ENCODE data around the gene PTBP3. TPM values are rescaled to one million over a fixed set of nuclear protein-coding genes. Genes with fewer than 3 reads are reported as not detected.
A peak's percentile ranks its signal among the peaks of the same experiment; 100 is the strongest.
"Not testable (repeated sequence)": the region's sequence is repeated elsewhere in the genome, so short reads cannot be mapped to it uniquely, and the experiment has no call there.

PTBP3 gene
- total RNA-seq, 1 donor from 2014 or later = 12.7 TPM

- Histone ChIP-seq H3K27me3 (ENCODE audit: low read depth) (no peaks in the 10 kb centered on the region), H3K27ac (replicated peaks) (no peak overlapping the region), H3K9me3 (replicated peaks) (peaks cover 15% of the 10 kb centered on the region), H3K36me3 (no peaks in the 10 kb centered on the region), H3K4me3 (no peak overlapping the region), H3K4me1 (no peaks in the 10 kb centered on the region)
- DNase-seq = no peak
- intact Hi-C loops (cut with micrococcal nuclease) = no loop called here
- no peak for TF ChIP-seq CTCF (IDR thresholded peaks at IDR 0.05; ENCODE audit: borderline replicate concordance)
Measured at GRCh38 chr9:112371060-112371459, 37.6 kb upstream of the PTBP3 start.

- H3K36me3 ChIP-seq = no peaks in the 10 kb centered on the region
- H3K4me3 ChIP-seq = no peak overlapping the region
- H3K4me1 ChIP-seq = no peaks in the 10 kb centered on the region
- H3K9me3 ChIP-seq (replicated peaks) = peaks cover 15% of the 10 kb centered on the region
- H3K27ac ChIP-seq (replicated peaks) = no peak overlapping the region
- no peaks in the 10 kb centered on the region for H3K27me3 ChIP-seq (ENCODE audit: low read depth)
- no peak for DNase-seq
- intact Hi-C loops (cut with micrococcal nuclease) = no loop called here
- TF ChIP-seq CTCF (IDR thresholded peaks at IDR 0.05; ENCODE audit: borderline replicate concordance) = no peak
Measured at GRCh38 chr9:112369817-112370216, 36.4 kb upstream of the PTBP3 start.

- Histone ChIP-seq H3K4me3 (no peak overlapping the region), H3K27me3 (ENCODE audit: low read depth) (no peaks in the 10 kb centered on the region), H3K9me3 (replicated peaks) (peaks cover 15% of the 10 kb centered on the region), H3K36me3 (no peaks in the 10 kb centered on the region), H3K27ac (replicated peaks) (no peak overlapping the region), H3K4me1 (no peaks in the 10 kb centered on the region)
- intact Hi-C loops (cut with micrococcal nuclease) = no loop called here
- TF ChIP-seq CTCF (IDR thresholded peaks at IDR 0.05; ENCODE audit: borderline replicate concordance) = no peak
- DNase-seq = no peak
Measured at GRCh38 chr9:112367465-112367864, 34.0 kb upstream of the PTBP3 start.

- H3K4me3 ChIP-seq = no peak overlapping the region
- peak; percentile 32 for TF ChIP-seq CTCF (IDR thresholded peaks at IDR 0.05; ENCODE audit: borderline replicate concordance)
- intact Hi-C loops (cut with micrococcal nuclease) = no loop called here
- H3K36me3 ChIP-seq = no peaks in the 10 kb centered on the region
- DNase-seq = no peak
- no peaks in the 10 kb centered on the region for H3K4me1 ChIP-seq
- H3K9me3 ChIP-seq (replicated peaks) = peaks cover 15% of the 10 kb centered on the region
- no peak overlapping the region for H3K27ac ChIP-seq (replicated peaks)
- H3K27me3 ChIP-seq (ENCODE audit: low read depth) = no peaks in the 10 kb centered on the region
Measured at GRCh38 chr9:112366591-112366990, 33.2 kb upstream of the PTBP3 start.

GRCh38 chr9:112365257-112365656 lies 31.8 kb upstream of the PTBP3 start:
- H3K27me3 ChIP-seq (ENCODE audit: low read depth); H3K4me1 ChIP-seq; intact Hi-C loops (cut with micrococcal nuclease); H3K36me3 ChIP-seq; DNase-seq; H3K27ac ChIP-seq (replicated peaks); H3K4me3 ChIP-seq: not testable (repeated sequence)
- peaks cover 15% of the 10 kb centered on the region for H3K9me3 ChIP-seq (replicated peaks)

- H3K27me3 ChIP-seq (ENCODE audit: low read depth) = no peaks in the 10 kb centered on the region
- TF ChIP-seq CTCF (IDR thresholded peaks at IDR 0.05; ENCODE audit: borderline replicate concordance) = no peak
Measured at GRCh38 chr9:112364761-112365160, 31.3 kb upstream of the PTBP3 start.

More at GRCh38 chr9:112364761-112365160, 31.3 kb upstream of the PTBP3 start:
- H3K36me3 ChIP-seq = no peaks in the 10 kb centered on the region
- DNase-seq = no peak
- H3K4me3 ChIP-seq = no peak overlapping the region
- no peaks in the 10 kb centered on the region for H3K4me1 ChIP-seq
- intact Hi-C loops (cut with micrococcal nuclease) = loop anchor here (5.0 kb wide), 2 partner anchors 277 to 607 kb away; no protein-coding TSS in a partner anchor
- H3K27ac ChIP-seq (replicated peaks) = no peak overlapping the region
- H3K9me3 ChIP-seq (replicated peaks) = peaks cover 15% of the 10 kb centered on the region

Data from left ventricle myocardium inferior (tissue), 1 donor.